Progenitor cell of endocrine pancreas (in vitro differentiated cells): ENCODE measurements around the gene PDGFB. TPM values are rescaled to one million over a fixed set of nuclear protein-coding genes. Genes with fewer than 3 reads are reported as not detected.

ENCODE experiments used
- DNase-seq: peaks from one replicate; pipeline ENCODE4 v3.0.0; 2021; ENCODE audit warnings: low spot score; ENCODE audit not compliant: unreplicated experiment
- H3K27ac Mint-ChIP-seq: 2 replicates; pipeline ENCODE4 v1.8.0; 2021; ENCODE audit warnings: mild to moderate bottlenecking, moderate library complexity, mixed read lengths
- H3K27me3 Mint-ChIP-seq: 2 replicates; pipeline ENCODE4 v1.8.0; 2021; ENCODE audit warnings: mixed read lengths
- H3K36me3 Mint-ChIP-seq: 2 replicates; pipeline ENCODE4 v1.8.0; 2022; ENCODE audit warnings: mixed read lengths; ENCODE audit not compliant: insufficient read depth
- H3K4me1 Mint-ChIP-seq: 2 replicates; pipeline ENCODE4 v1.8.0; 2021; ENCODE audit warnings: low read depth, mixed read lengths
- H3K4me3 Mint-ChIP-seq: 2 replicates; pipeline ENCODE4 v1.8.0; 2021; ENCODE audit warnings: low read depth, mild to moderate bottlenecking, moderate library complexity, mixed read lengths
- H3K9me3 Mint-ChIP-seq: 2 replicates; pipeline ENCODE4 v1.8.0; 2021; ENCODE audit warnings: low read depth, mixed read lengths
- total RNA-seq: library from RNA; stranded (reverse); gene quantifications from 2 replicates; pipeline ENCODE4 v1.2.1, GENCODE V29; 2021
- TF ChIP-seq, protein P1 (sequence below): fragments of 200-600 bp; sonication (generic); IDR thresholded peaks from one replicate; pipeline ENCODE4 v1.5.0; 2021; ENCODE audit warnings: antibody characterized with exemption, mild to moderate bottlenecking; ENCODE audit not compliant: unreplicated experiment

PDGFB gene
- total RNA-seq, 1 donor from 2014 or later = 7.1 TPM

- H3K4me3 Mint-ChIP-seq = no peak overlapping the region
- peaks cover 21% of the 10 kb centered on the region for H3K4me1 Mint-ChIP-seq
- no peak for DNase-seq
- H3K27ac Mint-ChIP-seq = no peak overlapping the region
- peaks cover 9% of the 10 kb centered on the region for H3K36me3 Mint-ChIP-seq
- H3K9me3 Mint-ChIP-seq = no peaks in the 10 kb centered on the region
- H3K27me3 Mint-ChIP-seq = peaks cover 26% of the 10 kb centered on the region
- TF ChIP-seq, protein P1, sequence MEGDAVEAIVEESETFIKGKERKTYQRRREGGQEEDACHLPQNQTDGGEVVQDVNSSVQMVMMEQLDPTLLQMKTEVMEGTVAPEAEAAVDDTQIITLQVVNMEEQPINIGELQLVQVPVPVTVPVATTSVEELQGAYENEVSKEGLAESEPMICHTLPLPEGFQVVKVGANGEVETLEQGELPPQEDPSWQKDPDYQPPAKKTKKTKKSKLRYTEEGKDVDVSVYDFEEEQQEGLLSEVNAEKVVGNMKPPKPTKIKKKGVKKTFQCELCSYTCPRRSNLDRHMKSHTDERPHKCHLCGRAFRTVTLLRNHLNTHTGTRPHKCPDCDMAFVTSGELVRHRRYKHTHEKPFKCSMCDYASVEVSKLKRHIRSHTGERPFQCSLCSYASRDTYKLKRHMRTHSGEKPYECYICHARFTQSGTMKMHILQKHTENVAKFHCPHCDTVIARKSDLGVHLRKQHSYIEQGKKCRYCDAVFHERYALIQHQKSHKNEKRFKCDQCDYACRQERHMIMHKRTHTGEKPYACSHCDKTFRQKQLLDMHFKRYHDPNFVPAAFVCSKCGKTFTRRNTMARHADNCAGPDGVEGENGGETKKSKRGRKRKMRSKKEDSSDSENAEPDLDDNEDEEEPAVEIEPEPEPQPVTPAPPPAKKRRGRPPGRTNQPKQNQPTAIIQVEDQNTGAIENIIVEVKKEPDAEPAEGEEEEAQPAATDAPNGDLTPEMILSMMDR = no peak
Observed at GRCh38 chr22:39232806-39233709, 11.7 kb downstream of the PDGFB start.

GRCh38 chr22:39232246-39232645 lies 12.5 kb downstream of the PDGFB start:
- Mint-ChIP-seq H3K9me3 (no peaks in the 10 kb centered on the region), H3K4me1 (peaks cover 17% of the 10 kb centered on the region), H3K36me3 (peaks cover 9% of the 10 kb centered on the region), H3K27me3 (peaks cover 26% of the 10 kb centered on the region), H3K27ac (no peak overlapping the region), H3K4me3 (no peak overlapping the region)
- TF ChIP-seq, protein P1 = no peak
- no peak for DNase-seq

- Mint-ChIP-seq H3K9me3 (no peaks in the 10 kb centered on the region), H3K27ac (no peak overlapping the region), H3K36me3 (peaks cover 9% of the 10 kb centered on the region), H3K27me3 (peaks cover 21% of the 10 kb centered on the region), H3K4me3 (no peak overlapping the region), H3K4me1 (peaks cover 11% of the 10 kb centered on the region)
- TF ChIP-seq, protein P1 = no peak
- DNase-seq = no peak
Observed at GRCh38 chr22:39231197-39231950, 13.4 kb downstream of the PDGFB start.

GRCh38 chr22:39230261-39231196 lies 14.3 kb downstream of the PDGFB start:
- Mint-ChIP-seq H3K27ac (peak overlapping the region; percentile 67), H3K4me3 (no peak overlapping the region), H3K36me3 (peaks cover 9% of the 10 kb centered on the region), H3K4me1 (peaks cover 10% of the 10 kb centered on the region), H3K27me3 (peaks cover 18% of the 10 kb centered on the region), H3K9me3 (no peaks in the 10 kb centered on the region)
- DNase-seq = no peak
- TF ChIP-seq, protein P1 = peak; percentile 12
